ENCODE results near the gene NHERF2. TPM values are rescaled to one million over a fixed set of nuclear protein-coding genes. Genes with fewer than 3 reads are reported as not detected.
A peak's percentile ranks its signal among the peaks of the same experiment; 100 is the strongest.
"Not testable (repeated sequence)": the region's sequence is repeated elsewhere in the genome, so short reads cannot be mapped to it uniquely, and the experiment has no call there.

Gene NHERF2
- total RNA-seq, 1 donor from 2014 or later, result 9.8 TPM

- no peak for DNase-seq
Observed at GRCh38 chr16:2007081-2007836, 19.4 kb upstream of the NHERF2 start.

- DNase-seq, result no peak
Observed at GRCh38 chr16:2008009-2008526, 18.6 kb upstream of the NHERF2 start.

DNA sequence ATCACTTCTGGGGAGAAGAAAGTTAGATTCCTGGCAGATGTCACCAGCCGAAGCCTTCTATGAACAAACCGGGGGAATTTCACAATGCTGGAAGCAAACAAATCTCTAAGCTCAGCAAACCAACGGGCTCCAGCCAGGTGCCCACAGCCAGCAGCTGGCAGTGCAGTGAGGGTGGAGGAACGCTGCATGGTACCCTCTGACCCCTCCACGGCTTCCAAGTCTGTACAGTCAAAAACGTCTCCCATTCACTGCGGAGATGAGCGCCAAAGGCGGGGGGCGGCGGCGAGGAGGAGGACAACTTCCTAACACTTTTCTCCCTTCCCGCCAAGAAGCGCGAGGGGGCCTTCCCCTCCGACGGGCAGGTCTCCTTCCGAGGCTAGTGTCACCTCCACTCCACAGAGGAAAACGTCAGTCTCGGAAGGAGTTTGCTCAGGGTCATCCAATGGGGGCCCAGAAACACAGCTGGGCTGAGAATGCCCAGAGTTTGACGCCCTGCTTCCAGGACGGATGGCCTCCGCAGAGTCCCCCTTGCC, 18.0 kb upstream of the NHERF2 start:
- no peak for DNase-seq

DNA sequence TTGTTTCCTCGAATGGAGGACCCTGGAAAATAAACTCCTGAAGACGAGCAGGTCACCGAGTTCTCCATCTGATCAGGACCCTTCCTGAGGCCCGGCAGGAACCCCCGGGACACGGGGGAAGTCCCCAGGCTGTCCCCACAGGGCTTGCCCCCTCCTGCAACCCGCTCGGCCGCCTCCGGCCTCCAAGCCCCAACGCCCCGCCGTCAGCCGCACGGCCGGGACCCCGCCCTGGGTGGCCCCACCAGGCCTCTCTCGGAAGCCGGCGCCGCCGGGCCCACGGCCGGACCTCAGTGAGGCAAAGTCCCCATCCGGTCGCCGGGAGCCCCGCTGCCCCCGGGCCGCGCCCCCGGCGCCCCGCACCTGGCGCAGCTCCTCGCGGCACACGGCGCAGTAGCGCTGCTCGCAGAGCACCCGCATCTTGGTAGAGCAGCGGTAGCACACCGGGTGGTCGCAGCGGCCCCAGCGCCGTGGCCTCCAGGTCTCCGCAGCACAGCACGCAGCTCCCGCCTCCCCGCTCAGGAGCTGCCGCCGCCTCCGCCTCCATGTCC, 17.5 kb upstream of the NHERF2 start:
- no peak for DNase-seq

- DNase-seq, result peak; percentile 71
Observed at GRCh38 chr16:2009791-2010510, 16.8 kb upstream of the NHERF2 start, which contains the start of gene ZNF598. ZNF598 (minus strand) TSS chr16:2009821.

GRCh38 chr16:2011726-2012125, 15.0 kb upstream of the NHERF2 start:
- not testable (repeated sequence) for DNase-seq

GRCh38 chr16:2013527-2013926, 13.2 kb upstream of the NHERF2 start:
- DNase-seq, result no peak

DNA sequence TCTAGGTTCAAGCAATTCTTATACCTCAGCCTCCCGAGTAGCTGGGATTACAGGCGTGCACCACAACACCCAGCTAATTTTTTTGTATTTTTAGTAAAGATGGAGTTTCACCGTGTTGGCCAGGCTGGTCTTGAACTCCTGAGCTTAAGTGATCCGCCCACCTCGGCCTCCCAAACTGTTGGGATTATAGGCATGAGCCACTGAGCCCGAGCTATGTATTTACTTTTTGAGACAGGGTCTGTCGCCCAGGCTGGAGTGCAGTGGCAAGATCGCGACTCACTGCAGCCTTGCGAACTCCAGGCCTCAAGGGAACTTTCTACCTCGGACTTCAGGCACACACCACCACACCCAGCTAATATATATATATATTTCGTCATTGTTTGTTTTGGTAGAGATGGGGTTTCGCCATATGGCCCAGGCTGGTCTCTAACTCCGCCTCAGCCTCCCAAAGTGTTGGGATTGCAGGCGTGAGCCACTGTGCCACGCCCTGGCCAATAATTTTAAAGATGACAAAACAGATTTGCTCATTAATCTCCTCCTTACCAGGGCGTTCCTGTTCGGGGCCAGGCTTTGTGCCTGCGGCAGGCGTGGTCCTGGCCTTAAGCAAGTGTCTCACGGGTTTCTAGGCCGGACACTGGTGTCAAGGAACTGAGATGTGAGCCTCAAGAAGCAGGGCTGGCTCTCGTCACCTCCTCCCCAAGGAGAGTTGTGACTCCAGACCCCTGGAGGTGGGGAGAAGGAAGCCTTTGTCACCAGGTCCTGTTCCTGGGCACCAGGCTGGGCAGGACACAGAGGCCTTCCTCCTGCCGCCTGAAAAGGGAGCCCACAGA, 11.4 kb upstream of the NHERF2 start:
- no peak for DNase-seq

- no peak for DNase-seq
Observed at GRCh38 chr16:2015947-2016208, 10.8 kb upstream of the NHERF2 start.

- no peak for DNase-seq
Observed at GRCh38 chr16:2016407-2016922, 10.2 kb upstream of the NHERF2 start.

GRCh38 chr16:2019518-2019920, 7.2 kb upstream of the NHERF2 start, which contains the start of gene NPW:
NPW (plus strand) TSS chr16:2019785.
- DNase-seq, result no peak

GRCh38 chr16:2019921-2020831, 6.5 kb upstream of the NHERF2 start:
- no peak for DNase-seq

DNA sequence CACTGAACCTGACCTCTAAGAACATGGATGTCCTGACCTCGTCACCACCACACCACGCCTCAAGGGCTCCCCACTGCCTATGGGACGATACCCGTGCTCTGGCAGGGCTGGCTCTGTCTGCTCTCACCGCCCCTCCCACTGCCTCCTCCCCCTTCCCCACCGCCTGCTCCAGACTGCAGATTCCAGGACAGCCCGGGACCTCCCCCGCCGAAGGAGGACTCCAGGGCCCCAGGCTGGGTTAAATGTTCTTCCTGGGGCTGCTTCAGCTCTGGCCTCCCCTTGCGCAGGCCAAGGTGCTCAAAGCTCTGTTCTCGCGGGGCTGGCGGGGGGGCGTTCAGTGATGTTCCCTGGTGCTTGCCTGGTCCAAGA, 4.0 kb upstream of the NHERF2 start:
- no peak for DNase-seq

DNA sequence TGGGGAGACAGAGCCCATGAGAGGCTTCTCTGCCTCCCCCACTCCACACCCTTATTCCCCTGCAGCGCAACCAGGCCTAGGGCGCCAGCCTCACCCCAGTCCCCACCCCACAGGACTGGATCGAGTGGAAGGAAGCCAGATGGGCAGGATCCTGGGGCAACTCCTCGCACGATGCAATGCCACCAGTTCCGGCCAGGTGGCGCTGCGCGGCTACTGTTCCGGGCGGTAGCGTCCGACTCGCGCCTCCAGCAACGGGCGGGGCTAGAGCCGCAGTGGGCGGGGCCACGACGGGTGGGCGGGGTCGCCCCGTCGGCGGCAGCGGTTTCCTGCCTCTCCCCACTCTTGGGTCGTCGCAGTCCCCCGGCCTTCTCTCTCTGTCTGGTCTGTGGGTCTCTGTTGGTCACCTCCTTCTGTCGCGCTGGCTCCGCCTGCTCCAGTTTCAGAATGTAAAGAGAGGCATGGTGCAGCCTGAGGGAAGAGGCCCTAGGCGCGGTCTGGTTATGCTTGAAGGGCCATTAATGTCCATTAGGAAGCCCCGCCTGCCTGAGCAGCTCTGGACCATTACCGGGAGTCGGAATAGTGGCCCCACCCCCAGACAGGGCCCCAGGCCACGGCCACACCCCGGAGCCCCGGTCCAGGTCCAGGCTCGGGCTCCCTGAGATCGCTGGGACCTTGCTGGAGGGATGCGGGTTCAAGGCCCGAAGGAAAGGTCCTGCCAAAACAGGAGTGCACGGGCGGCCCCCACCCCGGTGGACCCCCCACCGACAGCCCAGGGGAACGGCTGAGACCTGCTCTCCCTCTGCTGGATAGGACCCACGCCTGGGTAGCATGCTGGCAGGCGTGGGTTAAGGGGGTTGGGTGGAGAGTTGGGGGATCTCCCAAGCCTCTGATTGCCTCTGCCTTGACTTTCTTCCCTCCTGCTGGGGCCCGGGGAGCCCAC, 3.3 kb upstream of the NHERF2 start:
- peak; percentile 87 for DNase-seq

- DNase-seq, result no peak
Observed at GRCh38 chr16:2024032-2024420, 2.7 kb upstream of the NHERF2 start.

DNA sequence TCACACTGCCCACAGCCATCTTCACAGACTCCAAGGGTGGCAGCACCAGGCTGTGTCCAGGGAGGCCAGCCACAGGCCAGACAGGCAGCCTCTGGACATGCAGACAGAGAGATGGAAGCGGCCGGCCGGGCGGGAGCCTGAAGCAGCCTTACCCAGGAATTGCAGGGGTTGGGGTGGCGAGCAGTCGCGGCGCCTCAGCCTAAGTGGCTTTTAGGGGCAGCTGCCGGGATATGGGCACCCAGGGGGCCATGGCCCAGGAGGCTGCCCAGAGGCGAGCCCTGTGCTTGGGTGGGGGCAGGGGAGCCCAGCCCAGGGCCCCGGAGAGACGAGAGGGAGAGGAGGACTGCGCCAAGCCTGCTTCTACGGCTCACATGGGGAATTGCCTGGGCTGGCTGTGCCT, 1.5 kb upstream of the NHERF2 start:
- no peak for DNase-seq

GRCh38 chr16:2025878-2026460, 733 bp upstream of the NHERF2 start:
- no peak for DNase-seq

- DNase-seq, result no peak
Observed at GRCh38 chr16:2027024-2028010, 615 bp downstream of the NHERF2 start.
